SKM-1 (cell line): ENCODE data around the gene DNAJC6.
"Not testable (repeated sequence)": the region's sequence is repeated elsewhere in the genome, so short reads cannot be mapped to it uniquely, and the experiment has no call there.

ENCODE experiments used
- DNase-seq: peaks from one replicate; lab custom pipeline; 2025; ENCODE audit not compliant: unreplicated experiment; lab: John Stamatoyannopoulos, UW

DNAJC6 gene

DNA sequence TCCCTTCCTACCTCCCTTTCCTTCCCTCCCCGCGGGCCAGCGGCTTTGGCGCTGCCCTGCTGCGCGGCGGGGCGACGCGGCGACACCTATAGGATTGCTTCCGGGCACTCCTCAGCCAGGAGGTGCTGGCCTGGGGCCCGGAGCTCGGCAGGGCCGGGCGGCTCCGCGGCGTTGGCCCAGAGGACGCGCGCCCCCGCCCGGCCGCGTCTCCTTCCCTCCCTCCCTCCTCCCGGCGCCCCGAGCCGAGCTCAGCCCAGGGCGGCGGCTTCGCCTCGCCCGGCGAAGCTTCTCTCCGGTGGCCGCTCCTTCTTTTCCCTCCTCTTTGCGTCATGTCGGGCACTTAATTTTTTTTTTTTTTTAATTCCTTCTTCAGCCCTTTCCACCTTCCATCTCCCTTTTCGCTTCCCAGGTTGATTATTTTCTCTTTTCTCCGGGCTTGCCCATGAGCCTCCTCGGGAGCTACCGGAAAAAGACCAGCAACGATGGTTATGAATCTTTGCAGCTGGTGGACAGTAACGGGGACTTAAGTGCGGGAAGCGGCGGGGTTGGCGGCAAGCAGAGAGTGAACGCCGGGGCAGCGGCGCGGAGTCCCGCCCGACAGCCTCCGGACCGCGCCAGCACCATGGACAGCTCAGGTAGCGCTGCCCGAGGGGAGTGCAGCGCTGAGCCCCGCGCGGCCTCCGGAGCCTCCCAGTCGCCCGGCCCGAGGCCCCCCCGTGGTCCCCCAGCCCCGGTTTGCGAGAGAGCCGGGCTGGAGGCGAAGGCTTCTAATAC is at the start of gene DNAJC6:
Gene DNAJC6 (plus strand): TSS at position 240 of the 774 bp plus-strand sequence. CDS start 203 bp downstream, at position 443.
- DNase-seq, result peak; percentile 7

DNA sequence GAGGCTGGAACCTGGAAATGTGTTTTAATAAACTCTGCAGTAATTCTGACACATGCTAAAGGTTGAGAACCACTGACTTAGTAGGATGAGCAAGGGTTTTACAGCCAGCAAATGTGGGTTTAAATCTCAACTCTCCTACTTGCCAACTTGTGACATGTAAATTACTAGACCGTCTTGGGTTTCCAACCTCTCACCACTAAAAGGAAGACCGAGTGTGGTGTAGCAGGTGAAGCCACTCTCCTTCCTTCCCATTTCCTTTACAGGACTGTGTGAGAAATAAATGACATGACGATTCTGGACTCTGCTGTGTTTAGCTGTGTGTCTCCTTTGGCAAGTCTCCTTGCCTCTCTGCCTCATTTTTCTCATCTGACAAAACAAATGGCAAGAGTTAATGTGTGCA is 49.5 kb upstream of the DNAJC6 start:
- no peak for DNase-seq

DNA sequence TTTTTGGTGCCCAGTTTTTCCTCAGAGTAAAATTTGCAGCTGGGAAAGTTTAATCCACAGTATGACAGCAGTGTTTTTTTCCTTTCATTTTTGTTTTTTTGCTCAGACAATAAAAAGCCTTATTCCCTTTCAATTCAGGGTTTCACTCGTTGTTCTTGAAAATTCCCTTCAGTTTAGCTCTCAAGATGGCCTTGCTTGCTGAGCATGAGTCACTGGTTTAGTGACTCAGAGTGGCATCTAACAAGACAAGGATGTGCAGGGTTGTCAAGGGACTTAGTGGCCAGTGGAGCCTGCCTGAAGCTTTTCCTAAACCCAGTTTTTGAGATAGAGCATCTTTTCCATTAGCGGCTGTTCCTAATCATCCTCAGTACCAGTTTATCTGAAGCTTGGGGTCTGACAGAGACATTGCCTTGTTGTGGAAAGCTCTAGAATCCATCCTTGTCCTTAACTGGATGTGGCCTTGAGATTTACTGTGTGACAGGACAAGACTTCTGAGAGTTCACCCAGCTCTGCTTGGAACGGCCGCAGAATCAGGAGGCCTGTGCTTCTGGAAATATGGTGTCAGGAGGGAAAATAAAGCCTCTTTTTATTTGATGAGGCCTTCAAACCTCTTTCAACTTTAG is 48.4 kb upstream of the DNAJC6 start:
- DNase-seq, result no peak

DNA sequence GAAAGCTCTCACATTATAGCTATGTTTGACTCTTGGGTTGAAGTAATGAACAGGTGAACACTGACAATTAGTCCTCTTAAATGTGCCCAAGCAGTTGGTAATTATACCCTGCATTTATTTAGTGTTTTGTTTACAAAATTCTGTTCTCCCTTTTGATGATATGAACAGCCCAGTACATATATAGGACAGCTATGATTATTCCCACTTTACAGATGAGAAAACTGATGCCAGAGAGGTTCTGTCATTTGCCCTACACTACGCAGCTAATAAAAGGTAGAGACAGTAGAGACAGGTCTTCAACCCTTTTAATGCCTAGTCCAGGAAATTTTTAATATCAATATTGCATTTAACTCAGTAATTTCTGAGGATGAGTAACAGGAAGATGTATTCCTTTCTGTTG is 46.1 kb upstream of the DNAJC6 start:
- no peak for DNase-seq

DNA sequence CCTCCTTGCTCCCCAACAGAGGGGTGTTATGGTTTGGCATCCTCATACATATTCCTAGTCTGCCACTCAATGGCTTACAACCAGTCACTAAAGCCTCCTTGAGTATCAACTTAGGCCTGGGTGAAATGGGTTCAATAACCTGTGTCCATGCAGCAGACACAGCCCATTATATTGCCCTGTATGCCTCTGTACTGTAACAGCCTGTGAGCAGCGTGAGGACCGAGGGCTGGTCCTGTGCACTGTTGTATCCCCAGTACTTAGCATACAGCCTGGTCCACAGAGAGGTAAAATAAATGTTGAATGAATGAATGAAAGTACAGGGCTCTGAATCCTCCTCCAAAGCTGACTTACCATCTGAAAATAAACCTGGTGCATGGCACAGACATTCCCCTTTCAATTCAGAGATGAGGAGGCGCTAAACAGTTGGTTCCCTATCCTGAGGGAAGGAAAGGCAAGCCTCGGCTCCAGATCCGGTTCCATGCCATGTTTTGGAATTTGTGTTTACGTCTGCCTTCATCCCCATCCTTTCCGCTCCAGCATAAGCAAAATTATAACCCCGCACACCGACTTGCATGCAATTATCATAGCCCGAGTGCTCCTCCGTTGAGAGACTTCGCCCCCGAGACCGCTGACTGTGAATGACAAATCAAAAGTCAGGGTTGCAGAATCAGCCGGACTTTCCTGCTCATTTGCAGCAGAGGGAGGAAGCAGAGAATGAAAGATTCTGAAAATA is 45.0 kb upstream of the DNAJC6 start:
- DNase-seq, result no peak

DNA sequence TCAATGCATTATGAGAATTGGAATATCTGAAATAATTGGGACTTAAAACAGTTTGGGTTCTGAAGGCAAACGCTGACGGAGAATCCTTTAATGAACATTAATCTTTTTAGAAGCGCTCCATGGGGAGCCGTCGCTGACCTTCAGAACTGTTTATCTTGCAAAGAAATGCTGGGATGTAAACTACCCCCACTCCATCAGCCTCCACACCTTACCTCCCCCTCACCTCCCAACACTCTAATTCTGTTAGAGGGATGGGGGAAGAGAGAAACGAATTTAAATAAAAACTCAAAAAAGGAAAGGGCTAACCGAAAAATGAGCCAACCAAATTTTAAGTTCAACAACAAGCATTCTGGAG is 44.1 kb upstream of the DNAJC6 start:
- no peak for DNase-seq

DNA sequence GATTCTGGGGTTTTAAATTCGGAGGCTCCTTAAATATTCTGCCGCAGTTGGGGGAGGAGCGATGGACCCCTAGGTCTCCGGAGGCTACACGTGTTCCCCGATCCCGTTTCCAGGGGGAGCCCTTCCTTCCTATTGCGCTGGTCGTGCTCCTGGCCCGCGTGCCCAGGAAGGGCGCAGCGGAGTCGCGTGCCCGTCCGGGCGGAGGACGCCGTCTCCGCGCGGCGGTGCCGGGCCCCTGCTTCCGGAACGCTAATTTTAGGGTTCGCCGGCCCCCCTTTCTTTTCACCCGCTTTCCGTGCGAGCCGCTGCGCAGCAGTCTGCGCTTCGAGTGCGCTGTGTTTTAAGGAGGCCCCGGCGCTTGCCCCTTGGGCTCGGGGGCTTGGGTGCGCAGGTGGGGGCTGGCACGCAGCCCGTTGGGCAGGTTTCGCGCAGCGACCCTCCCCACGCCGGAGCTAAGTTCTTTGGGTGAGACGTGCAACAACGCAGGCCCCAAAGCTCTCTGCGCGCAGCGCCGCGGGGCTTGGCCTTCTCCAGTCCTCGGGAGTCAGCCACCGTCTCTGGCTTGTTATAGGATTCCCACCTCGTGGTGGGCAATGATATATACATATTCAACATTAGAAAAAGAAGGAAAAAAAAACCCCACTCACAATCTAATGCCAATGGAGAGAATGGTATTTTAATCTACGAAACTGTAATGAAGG is 43.5 kb upstream of the DNAJC6 start:
- no peak for DNase-seq

DNA sequence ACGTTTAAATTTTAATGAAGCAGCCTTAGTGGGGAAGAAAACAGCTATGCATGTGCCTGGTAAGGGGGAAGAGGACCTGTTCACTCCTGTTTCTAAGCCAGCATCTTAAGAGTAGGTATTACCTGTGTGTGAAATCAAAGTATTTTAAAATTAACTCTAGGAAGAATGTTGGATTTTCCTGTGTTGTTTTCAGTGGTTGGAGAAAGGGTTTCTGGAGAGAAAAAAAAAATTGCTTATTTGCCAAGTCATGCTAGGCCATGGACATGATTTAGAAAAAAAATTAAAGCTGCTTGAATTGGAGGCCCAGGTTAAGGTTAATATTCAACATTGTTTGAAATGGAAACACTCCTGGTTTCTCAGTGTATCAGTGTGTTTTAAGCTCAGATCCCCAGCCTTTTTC is 42.9 kb upstream of the DNAJC6 start:
- DNase-seq, result no peak

DNA sequence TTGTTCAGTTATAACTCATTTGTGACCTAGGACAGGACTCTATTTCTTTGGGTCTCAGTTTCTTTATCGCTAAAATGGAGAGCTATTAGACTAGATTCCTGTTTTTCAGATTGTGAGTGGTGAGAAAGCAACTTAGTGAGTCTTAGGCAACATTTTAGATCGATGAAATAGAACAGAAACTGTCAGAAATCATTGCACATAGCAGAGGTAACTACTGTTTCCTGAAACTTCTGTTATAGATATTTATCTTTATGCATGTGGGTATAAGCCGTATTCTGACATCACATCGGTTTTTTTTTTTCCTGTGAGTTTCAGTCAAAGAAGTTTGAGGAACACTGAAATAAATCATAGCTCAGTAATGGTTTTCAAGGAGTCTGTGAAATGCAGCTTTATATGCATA is 42.1 kb upstream of the DNAJC6 start:
- DNase-seq, result no peak

DNA sequence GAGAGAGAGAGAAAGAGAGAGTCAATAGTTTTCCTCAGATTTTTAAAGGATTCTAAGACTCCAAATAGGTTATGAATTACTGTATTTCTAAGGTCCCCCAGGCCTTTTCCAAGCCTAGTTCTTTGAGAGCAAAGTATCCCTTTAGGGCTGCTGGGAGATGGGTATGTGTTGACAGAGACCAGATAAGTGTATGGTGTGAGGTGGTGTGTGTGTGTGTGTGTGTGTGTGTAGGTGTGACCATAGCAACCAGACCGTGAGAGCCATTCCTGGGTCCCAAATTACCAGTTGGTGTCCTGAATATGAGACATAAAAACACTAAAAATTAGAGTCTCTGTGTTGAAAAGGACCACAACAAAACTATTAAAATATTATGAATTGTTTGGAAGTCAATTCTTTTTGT is 41.7 kb upstream of the DNAJC6 start:
- no peak for DNase-seq

DNA sequence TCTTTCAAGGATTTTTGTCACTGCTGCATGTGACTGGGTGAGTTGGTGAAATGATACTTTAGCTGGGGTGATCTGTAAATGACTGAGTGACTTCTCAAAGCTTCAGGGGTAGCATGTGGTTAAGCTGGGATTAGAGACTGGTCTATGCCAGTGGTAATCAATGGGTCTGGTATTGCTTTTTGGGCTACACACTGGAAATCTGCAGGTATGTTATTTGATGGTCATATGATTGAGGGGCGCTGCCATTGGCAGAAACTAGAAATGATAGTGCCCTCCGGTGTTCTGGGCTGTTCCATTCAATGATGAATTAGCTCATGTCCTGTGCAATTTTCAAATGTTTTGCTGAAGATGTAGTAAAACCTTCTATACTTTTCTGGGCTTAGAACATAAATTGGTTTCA is 39.7 kb upstream of the DNAJC6 start:
- DNase-seq, result no peak

DNA sequence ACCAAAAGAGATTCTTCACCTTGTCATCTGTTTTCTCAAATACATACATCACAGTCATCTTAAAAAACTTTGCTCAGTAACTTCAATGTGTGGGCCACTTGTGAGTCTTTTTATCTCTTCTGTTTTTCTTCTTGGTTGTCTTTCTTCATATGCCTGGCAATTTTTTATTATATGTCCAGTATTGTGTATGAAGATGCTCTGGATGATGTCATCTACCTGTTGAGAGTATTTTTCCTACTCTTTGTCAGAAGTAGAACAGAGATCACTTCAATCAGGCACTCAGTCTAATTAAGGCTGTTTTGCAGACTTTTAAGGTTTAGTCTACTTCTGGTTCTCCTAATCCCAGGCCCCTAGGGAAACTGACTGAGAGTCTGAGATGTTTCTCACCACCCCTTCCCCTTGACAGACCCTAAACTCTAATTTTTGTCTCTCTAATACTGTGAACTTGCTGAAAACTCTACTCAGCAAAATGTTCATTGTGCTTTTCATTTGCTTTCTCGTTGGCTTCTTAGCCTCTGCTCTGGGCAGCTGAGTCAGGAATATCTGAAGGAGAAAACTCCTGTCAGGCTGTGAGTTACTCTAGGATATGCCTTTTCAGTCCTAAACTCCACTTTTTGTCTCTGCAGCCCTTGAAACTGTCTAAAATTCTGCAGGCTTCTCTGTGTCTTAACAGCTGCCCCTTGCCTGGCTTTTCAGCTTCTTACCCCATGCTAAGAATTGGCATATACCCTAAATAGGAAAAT is 33.0 kb upstream of the DNAJC6 start:
- no peak for DNase-seq

DNA sequence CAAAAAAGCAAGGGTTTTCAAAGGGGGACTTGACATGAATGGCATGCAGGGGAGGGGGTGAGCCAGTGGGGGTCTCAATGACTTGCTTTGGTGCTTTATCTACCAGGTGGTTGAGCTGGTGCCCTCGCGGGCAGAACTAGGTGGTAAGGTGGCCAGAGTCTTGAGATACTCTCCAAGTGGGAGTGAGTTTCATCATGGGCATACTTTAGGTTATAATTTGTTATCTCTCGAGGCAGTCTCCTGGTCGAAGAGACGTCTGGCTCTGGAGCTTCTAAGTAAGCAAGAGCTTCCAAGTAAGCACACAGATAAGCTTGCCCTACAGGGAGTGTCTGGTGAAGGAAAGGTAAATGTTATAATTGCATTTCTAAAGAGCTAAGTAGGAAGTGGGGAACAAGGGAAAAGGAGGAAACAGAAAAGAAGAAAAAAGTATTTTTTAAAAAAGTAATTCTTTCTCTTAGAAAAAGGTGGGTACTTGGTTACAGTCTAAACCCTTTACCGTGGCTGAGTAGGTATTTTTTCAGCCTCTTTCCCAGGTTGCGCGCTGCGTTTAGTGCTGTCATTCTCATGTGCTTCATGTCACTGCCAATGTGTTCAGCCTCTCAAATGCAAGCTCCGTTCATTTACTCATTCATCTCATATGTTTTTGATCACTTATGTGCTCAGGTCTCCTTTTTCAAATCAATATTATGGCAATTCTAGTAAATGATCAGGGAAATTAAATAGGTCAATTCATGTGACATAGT is 31.6 kb upstream of the DNAJC6 start:
- no peak for DNase-seq

DNA sequence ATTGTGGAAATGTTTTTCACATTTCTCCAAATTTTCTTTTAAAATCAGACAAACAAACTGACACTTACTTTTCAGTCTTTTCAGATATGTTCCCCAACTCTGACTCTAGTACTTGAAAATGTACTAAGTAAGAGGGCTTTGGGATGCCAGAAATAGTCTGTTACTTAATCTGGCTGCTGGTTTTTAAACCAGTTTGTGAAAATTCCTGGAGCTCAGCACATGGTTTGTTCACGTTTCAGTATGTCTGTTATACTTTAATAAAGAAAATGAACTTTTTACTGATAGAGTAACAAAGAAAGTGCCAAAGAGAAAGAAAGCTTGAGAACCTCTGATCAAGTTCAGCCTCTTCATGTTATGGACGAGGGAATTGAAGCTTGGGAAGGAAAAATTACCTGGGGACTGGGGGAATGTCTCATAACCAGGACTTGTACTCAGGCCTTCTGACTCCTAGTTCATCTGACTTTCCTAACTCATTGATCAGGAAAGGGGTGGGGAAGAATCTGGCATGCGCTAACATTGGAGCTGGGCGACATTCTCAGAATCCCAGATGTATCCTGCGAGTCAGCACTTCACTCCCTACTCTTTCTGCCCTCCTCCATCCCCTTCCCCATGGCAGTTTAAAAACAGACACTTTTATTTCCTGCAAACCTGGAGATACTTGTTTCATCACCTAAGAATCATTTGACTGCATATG is 30.8 kb upstream of the DNAJC6 start:
- no peak for DNase-seq

DNA sequence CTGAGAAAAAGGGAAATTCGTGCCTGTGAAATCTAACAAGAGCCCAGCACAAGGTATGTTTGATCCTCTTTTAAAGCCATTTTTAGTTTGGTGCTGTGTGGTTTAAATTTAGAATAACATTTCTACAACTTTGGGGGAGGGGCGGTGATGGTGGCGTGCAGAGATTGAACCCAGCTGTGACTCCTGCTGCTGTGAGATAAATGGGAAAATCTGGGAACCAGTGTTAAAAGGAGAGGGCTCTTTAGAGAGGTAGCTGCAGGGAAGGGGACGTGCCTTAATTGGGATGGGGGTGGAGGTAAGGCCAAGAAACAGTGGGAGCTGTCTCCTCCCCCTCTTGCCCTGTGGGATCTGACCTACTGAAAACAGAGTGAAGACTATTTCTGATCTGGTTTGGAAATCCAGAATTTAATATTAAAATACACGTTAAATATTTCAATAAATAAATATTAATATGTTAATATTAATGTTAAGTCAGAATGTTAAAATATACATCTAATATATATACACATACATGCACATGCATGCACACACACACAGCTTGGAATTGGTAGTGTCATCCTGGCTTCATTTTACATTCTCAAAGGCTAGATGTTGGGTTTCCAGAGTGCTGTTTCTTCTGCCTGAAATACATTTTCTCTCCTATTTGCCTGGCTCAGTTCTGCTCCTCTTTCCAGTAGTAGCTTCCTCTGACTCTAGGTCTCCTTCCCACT is 30.1 kb upstream of the DNAJC6 start:
- no peak for DNase-seq

DNA sequence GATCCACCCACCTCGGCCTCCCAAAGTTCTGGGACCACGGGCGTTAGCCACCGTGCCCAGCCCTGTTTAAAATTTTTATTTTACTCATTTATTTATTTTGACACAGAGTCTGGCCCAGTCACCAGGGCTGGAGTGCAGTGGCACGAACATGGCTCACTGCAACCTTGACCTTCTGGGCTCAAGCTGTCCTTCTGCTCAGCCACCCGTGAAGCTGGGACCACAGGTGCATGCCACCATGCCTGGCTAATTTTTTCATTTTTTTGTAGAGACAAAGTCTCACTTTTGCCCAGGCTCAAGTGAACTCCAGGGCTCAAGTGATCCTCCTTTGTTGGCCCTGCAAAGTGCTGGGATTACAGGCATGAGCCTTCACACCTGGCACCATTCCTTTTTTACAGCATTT is 27.5 kb upstream of the DNAJC6 start:
- DNase-seq, result no peak

DNA sequence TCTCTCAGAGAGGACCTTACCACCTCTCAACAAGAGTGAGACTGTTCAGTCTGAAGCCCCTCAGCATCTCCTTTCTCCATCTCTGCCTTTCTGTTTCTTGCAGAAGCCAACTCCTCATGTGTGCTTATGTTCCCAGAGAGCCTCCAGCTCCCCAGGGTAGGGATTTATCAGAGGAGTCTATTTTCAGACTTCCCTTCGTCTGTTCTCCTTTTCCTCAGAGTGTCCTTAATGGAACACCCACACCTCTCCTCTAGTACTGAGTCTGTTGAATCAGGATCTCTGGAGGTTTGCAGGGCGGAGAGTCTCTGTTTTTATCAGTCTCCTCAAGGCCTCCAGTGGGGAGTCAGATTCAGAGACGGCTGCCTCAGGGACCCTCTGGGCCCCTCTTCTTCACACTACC is 25.1 kb upstream of the DNAJC6 start:
- DNase-seq, result no peak

DNA sequence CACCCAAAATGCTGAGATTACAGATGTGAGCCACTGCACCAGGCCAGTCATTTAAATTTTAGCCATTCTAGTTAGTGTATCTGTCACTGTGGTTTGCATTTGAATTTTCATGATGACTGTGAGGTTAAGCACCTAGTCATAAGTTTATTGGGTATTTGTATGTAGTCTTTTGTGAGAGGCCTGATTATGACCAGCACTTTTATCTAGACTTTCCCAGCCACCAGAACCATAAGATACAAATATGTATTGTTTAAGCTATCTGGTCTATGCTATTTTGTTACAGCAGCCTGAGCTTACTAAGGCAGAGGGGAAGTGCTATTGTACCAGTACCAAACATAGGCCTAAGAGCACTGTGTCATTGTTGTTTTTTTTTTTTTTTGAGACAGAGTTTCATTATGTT is 19.9 kb upstream of the DNAJC6 start:
- no peak for DNase-seq

DNA sequence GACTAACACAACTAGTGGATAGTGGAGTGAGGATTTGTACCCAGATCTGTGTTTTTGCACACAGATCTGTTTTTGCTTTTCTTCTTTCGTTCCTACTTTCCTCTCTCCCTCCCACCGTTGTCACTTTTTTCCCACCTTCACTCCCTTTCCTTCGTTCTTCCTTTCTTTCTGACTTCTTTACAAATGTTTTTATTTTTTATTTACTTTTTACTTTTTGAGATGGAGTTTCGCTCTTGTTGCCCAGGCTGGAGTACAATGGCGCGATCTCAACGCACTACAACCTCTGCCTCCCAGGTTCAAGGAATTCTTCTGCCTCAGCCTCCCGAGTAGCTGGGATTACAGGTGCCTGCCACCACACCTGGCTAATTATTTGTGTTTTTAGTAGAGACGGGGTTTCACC is 17.5 kb upstream of the DNAJC6 start:
- DNase-seq, result not testable (repeated sequence)
